Measurements from ENCODE around the gene TLE1.

- TF ChIP-seq CTCF (conservative IDR thresholded peaks at IDR 0.05; ENCODE audit: low read depth, low read length) = no peak
- TF ChIP-seq EZH2 (IDR thresholded peaks at IDR 0.05; ENCODE audit: low read length, unreplicated experiment) = no peak
- TF ChIP-seq EZH2phosphoT487 (IDR thresholded peaks at IDR 0.05; ENCODE audit: borderline replicate concordance, low read length) = no peak
Measured at GRCh38 chr9:81592887-81593266, 96.5 kb downstream of the TLE1 start.

Data from PC-3 (cell line).